ENCODE data around the gene OTUD5.

- TF ChIP-seq POLR2A (IDR thresholded peaks at IDR 0.05) (no peak), CTCF (IDR thresholded peaks at IDR 0.05) (no peak)
These were observed 17.2 kb upstream of the OTUD5 start for GRCh38 chrX:48974574-48974973.
